GM12878 (cell line): ENCODE data around the gene UTS2. TPM values are rescaled to one million over a fixed set of nuclear protein-coding genes. Genes with fewer than 3 reads are reported as not detected.

Source experiments
- ATAC-seq: fragments of 200-7000 bp; cut with Tn5 transposase; 3 replicates; pipeline ENCODE4 v1.9.1; 2020; ENCODE audit warnings: mild to moderate bottlenecking, moderate library complexity
- BruUV-seq: library from RNA; stranded (reverse); fragments of 400-500 nt; replicated peaks from 2 replicates; lab custom pipeline; 2021; lab: Mats Ljungman, UMichigan
- CTCF ChIA-PET: fragments of 300-600 bp; sonication (Branson Sonifier 250); formaldehyde crosslinking; extraction: SDS; loops from one replicate; lab custom pipeline; 2021; ENCODE audit warnings: inconsistent platforms; lab: Yijun Ruan, JAX
- POLR2A ChIA-PET: fragments of 350-600 bp; formaldehyde crosslinking; extraction: SDS; loops from one replicate; lab custom pipeline; 2021; ENCODE audit warnings: inconsistent platforms; lab: Charles Lee
- RAD21 ChIA-PET: fragments of 300-600 bp; sonication (Branson Sonifier 250); formaldehyde crosslinking; loops from one replicate; lab custom pipeline; 2023; ENCODE audit warnings: antibody characterized with exemption; ENCODE audit not compliant: unreplicated experiment; lab: Charles Lee
- SMC1A ChIA-PET: fragments of 300-600 bp; sonication (Branson Sonifier 250); formaldehyde crosslinking; loops from one replicate; lab custom pipeline; 2023; ENCODE audit not compliant: unreplicated experiment, uncharacterized antibody; lab: Charles Lee
- DNase-seq: peaks from one replicate; pipeline ENCODE4 v3.0.0-alpha.2; 2011; ENCODE audit warnings: low read depth, low spot score
- FAIRE-seq: peaks from 3 replicates; lab custom pipeline; 2011; peaks lifted over from hg19 to GRCh38; lab: Jason Lieb, UNC
- H2AFZ ChIP-seq: 2 replicates; pipeline ENCODE4 v1.6.0; 2011; ENCODE audit warnings: low read depth, low read length, control low read depth; ENCODE audit not compliant: control insufficient read depth
- H3K27ac ChIP-seq: 2 replicates; pipeline ENCODE4 v1.5.1; 2011; ENCODE audit warnings: control low read depth; ENCODE audit not compliant: control insufficient read depth, insufficient read depth
- H3K27me3 ChIP-seq, 2 experiments: replicated peaks in 1 of 2; 2 replicates each; pipeline versions ENCODE4 v1.6.0 to v1.6.1; 2011; ENCODE audit warnings: low read length in 1 of 2; ENCODE audit not compliant: control insufficient read depth in 2 of 2, insufficient read depth in 2 of 2
- H3K36me3 ChIP-seq, 2 experiments: 2 replicates each; pipeline ENCODE4 v1.5.1; 2011; ENCODE audit warnings: low read length in 1 of 2; ENCODE audit not compliant: control insufficient read depth in 2 of 2, insufficient read depth in 2 of 2
- H3K4me1 ChIP-seq: 2 replicates; pipeline ENCODE4 v1.6.1; 2011; ENCODE audit warnings: mild to moderate bottlenecking, low read length, moderate library complexity, mixed read lengths; ENCODE audit not compliant: control insufficient read depth, insufficient read depth
- H3K4me2 ChIP-seq: 2 replicates; pipeline ENCODE4 v1.6.0; 2011; ENCODE audit warnings: control low read depth; ENCODE audit not compliant: control insufficient read depth, insufficient read depth
- H3K4me3 ChIP-seq: fragments of 200-600 bp; sonication (generic); 2 replicates; pipeline ENCODE4 v1.5.1; 2016
- H3K79me2 ChIP-seq: 2 replicates; pipeline ENCODE4 v1.6.0; 2011; ENCODE audit warnings: low read length; ENCODE audit not compliant: control insufficient read depth, insufficient read depth
- H3K9ac ChIP-seq: 2 replicates; pipeline ENCODE4 v1.8.0; 2011; ENCODE audit warnings: low read length, control low read depth, mixed read lengths; ENCODE audit not compliant: control insufficient read depth, insufficient read depth
- H3K9me3 ChIP-seq: replicated peaks from 3 replicates; pipeline ENCODE4 v1.5.1; 2011; ENCODE audit warnings: mild to moderate bottlenecking, low read length; ENCODE audit not compliant: control insufficient read depth, insufficient read depth
- H4K20me1 ChIP-seq: 2 replicates; pipeline ENCODE4 v1.6.0; 2011; ENCODE audit not compliant: control insufficient read depth, insufficient read depth
- NRF1 ChIP-seq: conservative IDR thresholded peaks from 2 replicates; pipeline ENCODE4 v1.6.1; 2011; ENCODE audit warnings: mild to moderate bottlenecking, low read depth, low read length, improper control_type of control experiment
- POU2F2 ChIP-seq: IDR thresholded peaks from 3 replicates; pipeline ENCODE4 v1.6.1; 2011; ENCODE audit warnings: low read depth, mild to moderate bottlenecking, low read length, borderline replicate concordance
- SMAD1 ChIP-seq: fragments of 450-650 bp; IDR thresholded peaks from 2 replicates; pipeline ENCODE4 v1.6.1; 2018; ENCODE audit warnings: mild to moderate bottlenecking, low read depth; ENCODE audit not compliant: partially characterized antibody
- ZBTB11 ChIP-seq: fragments of 450-650 bp; formaldehyde crosslinking; IDR thresholded peaks from 2 replicates; pipeline ENCODE4 v1.5.0; 2022; ENCODE audit warnings: mild to moderate bottlenecking, missing genetic modification characterization
- ZNF217 ChIP-seq: fragments of 450-650 bp; IDR thresholded peaks from 2 replicates; pipeline ENCODE4 v1.6.1; 2017; ENCODE audit warnings: antibody characterized with exemption, mild to moderate bottlenecking
- ZZZ3 ChIP-seq: IDR thresholded peaks from 2 replicates; pipeline ENCODE4 v1.6.1; 2011; ENCODE audit warnings: low read depth; ENCODE audit not compliant: control insufficient read depth, insufficient read length
- WGBS: methylation state at CpG from one replicate; pipeline ENCODE4 v1.1.6; 2016; ENCODE audit warnings: low lambda C conversion rate; ENCODE audit not compliant: insufficient replicate concordance, insufficient coverage; ENCODE audit errors: missing lambda C conversion rate; 5-methylcytosine and 5-hydroxymethylcytosine counted together
- in situ Hi-C: fragments of 300-500 bp; cut with MboI; formaldehyde crosslinking; loops from 9 replicates; pipeline ENCODE4 v1.14.3; 2018; ENCODE audit warnings: mixed read lengths
- intact Hi-C: fragments of 100-400 bp; cut with micrococcal nuclease; formaldehyde crosslinking; loops from one replicate; pipeline ENCODE4 v1.14.2; 2022; ENCODE audit not compliant: unreplicated experiment
- polyA plus RNA-seq, 11 experiments: library from polyadenylated mRNA; depleted of rRNA in 4 of 11; unstranded in 6 of 11; stranded (reverse) in 5 of 11; fragments of >200 nt; fragmentation: Nextera tagmentation in 4 of 11; fragmentation: Illumina TruSeq in 1 of 11; extraction: Ambion mirVana in 4 of 11; extraction: Trizol in 1 of 11; gene quantifications; 1 replicate in 1 of 11; 2 replicates in 10 of 11; pipeline versions ENCODE4 v1.2.1 to v1.2.3, GENCODE V29; 2011 to 2016; ENCODE audit warnings: inconsistent platforms in 2 of 11, missing spikeins in 2 of 11, low read depth in 1 of 11
- total RNA-seq, 4 experiments: library from RNA; depleted of rRNA in 3 of 4; stranded (reverse); fragments of >200 nt in 3 of 4; fragmentation: Illumina TruSeq in 1 of 4; extraction: Trizol in 1 of 4; gene quantifications; 2 replicates each; pipeline versions ENCODE4 v1.2.1 to v1.2.3, GENCODE V29; 2013 to 2021
- TF ChIP-seq, protein P1 (sequence below): fragments of 450-650 bp; conservative IDR thresholded peaks from 2 replicates; pipeline ENCODE4 v1.6.1; 2017; ENCODE audit warnings: mild to moderate bottlenecking, moderate library complexity

UTS2 gene
- total and polyA plus RNA-seq, 10 of the 15 experiments (the other 5 are each of a cell fraction or from before 2014, with no cell fraction given): not detected

DNA sequence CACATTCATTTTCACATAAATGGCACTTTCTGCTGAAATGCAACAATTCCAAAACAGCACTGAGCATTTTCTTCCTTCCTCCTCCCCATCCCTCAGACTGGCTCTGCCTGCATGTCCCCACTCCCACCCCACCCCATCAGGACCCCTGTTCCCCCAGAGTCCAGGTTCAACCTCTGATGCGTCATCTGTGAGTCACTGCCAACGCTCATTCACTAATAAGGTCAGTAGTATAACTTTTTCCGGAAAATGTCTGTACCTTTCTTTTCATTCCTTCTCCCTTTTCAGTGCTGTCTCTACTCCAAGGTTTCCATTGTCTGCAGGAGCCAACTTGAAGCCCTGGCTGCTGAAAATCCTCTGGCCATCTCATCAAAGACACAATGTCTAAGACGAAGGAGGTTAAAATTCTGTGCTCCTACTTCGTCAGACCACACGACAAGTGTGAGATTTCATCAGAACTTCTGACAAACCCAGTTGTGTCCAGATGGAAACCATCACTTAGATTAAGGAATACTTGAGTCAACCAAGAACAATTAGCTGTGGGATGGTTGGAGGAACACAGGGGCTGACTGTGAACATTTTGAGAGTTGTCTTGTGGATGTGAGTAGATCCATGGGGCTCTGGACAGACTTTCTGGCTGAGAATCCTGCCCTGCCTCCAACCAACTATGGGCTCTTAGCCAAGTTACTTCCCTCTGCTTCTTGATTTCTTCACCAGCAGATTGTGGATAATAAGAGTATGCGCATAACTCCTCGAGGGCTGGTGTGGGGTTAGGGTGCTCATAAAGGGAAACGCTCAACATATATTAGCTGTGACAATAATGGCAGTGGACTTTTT is 35.6 kb upstream of the UTS2 start:
- ChIA-PET POLR2A (interaction anchor here (0.7 kb wide), 1 partner anchor 540 kb away, joined by 8 read pairs; no protein-coding TSS in a partner anchor), RAD21 (no interaction called here), CTCF (no interaction called here), SMC1A (no interaction called here)
- DNase-seq: no peak
- no peak overlapping the region for H2AFZ ChIP-seq
- TF ChIP-seq, protein P1, sequence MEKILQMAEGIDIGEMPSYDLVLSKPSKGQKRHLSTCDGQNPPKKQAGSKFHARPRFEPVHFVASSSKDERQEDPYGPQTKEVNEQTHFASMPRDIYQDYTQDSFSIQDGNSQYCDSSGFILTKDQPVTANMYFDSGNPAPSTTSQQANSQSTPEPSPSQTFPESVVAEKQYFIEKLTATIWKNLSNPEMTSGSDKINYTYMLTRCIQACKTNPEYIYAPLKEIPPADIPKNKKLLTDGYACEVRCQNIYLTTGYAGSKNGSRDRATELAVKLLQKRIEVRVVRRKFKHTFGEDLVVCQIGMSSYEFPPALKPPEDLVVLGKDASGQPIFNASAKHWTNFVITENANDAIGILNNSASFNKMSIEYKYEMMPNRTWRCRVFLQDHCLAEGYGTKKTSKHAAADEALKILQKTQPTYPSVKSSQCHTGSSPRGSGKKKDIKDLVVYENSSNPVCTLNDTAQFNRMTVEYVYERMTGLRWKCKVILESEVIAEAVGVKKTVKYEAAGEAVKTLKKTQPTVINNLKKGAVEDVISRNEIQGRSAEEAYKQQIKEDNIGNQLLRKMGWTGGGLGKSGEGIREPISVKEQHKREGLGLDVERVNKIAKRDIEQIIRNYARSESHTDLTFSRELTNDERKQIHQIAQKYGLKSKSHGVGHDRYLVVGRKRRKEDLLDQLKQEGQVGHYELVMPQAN: no peak
- TF ChIP-seq NRF1 (no peak), SMAD1 (no peak), ZZZ3 (no peak), ZBTB11 (CRISPR knock-in tag) (no peak), ZNF217 (no peak), POU2F2 (no peak)
- no peaks in the 10 kb centered on the region for H3K4me1 ChIP-seq
- ATAC-seq: no peak
- intact Hi-C loops (no loop called here), in situ Hi-C loops (no loop called here)
- no peak overlapping the region for H3K4me2 ChIP-seq
- BruUV-seq: no TSS peak
- H3K36me3 ChIP-seq: no peaks in the 10 kb centered on the region
- no peaks in the 10 kb centered on the region for H3K79me2 ChIP-seq
- H3K27me3 ChIP-seq: no peaks in the 10 kb centered on the region; a peak in 1 of 4 replicates
- H3K9me3 ChIP-seq: no peaks in the 10 kb centered on the region
- FAIRE-seq: no peak
- H3K4me3 ChIP-seq: no peak overlapping the region
- H3K9ac ChIP-seq: no peak overlapping the region
- H4K20me1 ChIP-seq: no peaks in the 10 kb centered on the region
- no peak overlapping the region for H3K27ac ChIP-seq
- 40% methylated on average over 9 of the region's 9 CpGs for WGBS
